DMS79 treated with DMSO at 0.1 percent for 48 hours (cell line): ENCODE data around the gene LRRIQ4.
A peak's percentile ranks its signal among the peaks of the same experiment; 100 is the strongest.

Experiments used
- DNase-seq: peaks from one replicate; lab custom pipeline; 2025; lab: John Stamatoyannopoulos, UW

Gene LRRIQ4

GRCh38 chr3:169812332-169813235 is at the start of gene LRRIQ4, which contains the start of gene LRRC34:
Gene LRRIQ4 (plus strand): TSS chr3:169812870. CDS start chr3:169821922, 9,052 bp downstream.
Gene LRRC34 (minus strand): TSS chr3:169812904. CDS start chr3:169812548, 356 bp downstream.
- DNase-seq: peak; percentile 91

GRCh38 chr3:169764312-169764881 is 48.3 kb upstream of the LRRIQ4 start:
- DNase-seq: peak; percentile 53

GRCh38 chr3:169764882-169765612 is 47.6 kb upstream of the LRRIQ4 start, which contains the start of gene TERC:
Gene TERC (minus strand): TSS chr3:169765060.
- peak; percentile 79 for DNase-seq

GRCh38 chr3:169769287-169770181 is 43.1 kb upstream of the LRRIQ4 start, which contains the start of gene ACTRT3:
Gene ACTRT3 (minus strand): TSS chr3:169769561. CDS start chr3:169769520, 41 bp downstream.
- no peak for DNase-seq

- peak; percentile 93 for DNase-seq
These were observed 41.0 kb upstream of the LRRIQ4 start for GRCh38 chr3:169771497-169772304.

GRCh38 chr3:169772305-169772896 is 40.3 kb upstream of the LRRIQ4 start:
- DNase-seq: peak; percentile 92

GRCh38 chr3:169772897-169773816 is 39.5 kb upstream of the LRRIQ4 start, which contains the start of gene MYNN:
Gene MYNN (plus strand): TSS chr3:169773396. CDS start chr3:169774296, 900 bp downstream.
- peak; percentile 85 for DNase-seq

GRCh38 chr3:169774186-169774585 is 38.5 kb upstream of the LRRIQ4 start:
- no peak for DNase-seq

- DNase-seq: no peak
These were observed 34.8 kb upstream of the LRRIQ4 start for GRCh38 chr3:169777822-169778221.

GRCh38 chr3:169780742-169781141 is 31.9 kb upstream of the LRRIQ4 start:
- no peak for DNase-seq

GRCh38 chr3:169781209-169781855 is 31.3 kb upstream of the LRRIQ4 start:
- DNase-seq: no peak

GRCh38 chr3:169787120-169787519 is 25.6 kb upstream of the LRRIQ4 start:
- no peak for DNase-seq

GRCh38 chr3:169787791-169788190 is 24.9 kb upstream of the LRRIQ4 start:
- DNase-seq: no peak

- DNase-seq: no peak
These were observed 22.5 kb upstream of the LRRIQ4 start for GRCh38 chr3:169790219-169790618.

GRCh38 chr3:169790687-169791429 is 21.8 kb upstream of the LRRIQ4 start:
- no peak for DNase-seq

- no peak for DNase-seq
These were observed 20.3 kb upstream of the LRRIQ4 start for GRCh38 chr3:169792359-169792758.

GRCh38 chr3:169804681-169805080 is 8.0 kb upstream of the LRRIQ4 start:
- no peak for DNase-seq
